A549 (cell line): ENCODE results near the gene PDSS2. TPM values are rescaled to one million over a fixed set of nuclear protein-coding genes. Genes with fewer than 3 reads are reported as not detected.

Experiments
- ATAC-seq, 2 experiments: fragments of 200-7000 bp in 1 of 2; fragments of >200 bp in 1 of 2; cut with Nextera tagmentation in 1 of 2; cut with Tn5 transposase in 1 of 2; 3 replicates each; pipeline versions ENCODE4 v1.8.0 to v1.9.1; 2018 to 2020; ENCODE audit warnings: mild to moderate bottlenecking in 1 of 2, moderate library complexity in 1 of 2
- CTCF ChIA-PET: fragments of 300-600 bp; sonication (Branson Sonifier 250); formaldehyde crosslinking; extraction: SDS; loops from one replicate; lab custom pipeline; 2021; ENCODE audit warnings: antibody characterized with exemption, inconsistent platforms; lab: Yijun Ruan, JAX
- POLR2A ChIA-PET: fragments of 350-600 bp; formaldehyde crosslinking; extraction: SDS; loops from one replicate; lab custom pipeline; 2021; ENCODE audit warnings: antibody characterized with exemption, inconsistent platforms; lab: Yijun Ruan, JAX
- DNase-seq, 2 experiments: peaks; one replicate each; pipeline versions ENCODE4 v3.0.0 to v3.0.0-alpha.2; 2011 to 2016; ENCODE audit warnings: low read depth in 1 of 2, low spot score in 1 of 2
- FAIRE-seq: peaks from 2 replicates; lab custom pipeline; 2011; peaks lifted over from hg19 to GRCh38; lab: Jason Lieb, UNC
- H3K27ac ChIP-seq, 2 experiments: fragments of >200 bp; sonication (Bioruptor Twin); formaldehyde crosslinking; 3 replicates each; pipeline ENCODE4 v1.5.1; 2016 to 2017
- H3K4me1 ChIP-seq: fragments of >200 bp; sonication (Bioruptor Twin); formaldehyde crosslinking; 3 replicates; pipeline ENCODE4 v1.6.1; 2016
- H3K4me2 ChIP-seq: fragments of >200 bp; sonication (Bioruptor Twin); formaldehyde crosslinking; 3 replicates; pipeline ENCODE4 v1.6.1; 2016
- H3K4me3 ChIP-seq: fragments of >200 bp; sonication (Bioruptor Twin); formaldehyde crosslinking; 3 replicates; pipeline ENCODE4 v1.5.1; 2016
- H3K9me3 ChIP-seq: fragments of >200 bp; sonication (Bioruptor Twin); formaldehyde crosslinking; 3 replicates; pipeline ENCODE4 v1.6.1; 2016
- BHLHE40 ChIP-seq: IDR thresholded peaks from 2 replicates; pipeline ENCODE4 v1.6.1; 2012; ENCODE audit warnings: low read depth, low read length, inconsistent platforms
- CBX2 ChIP-seq: fragments of 200-600 bp; sonication (generic); IDR thresholded peaks from 2 replicates; pipeline ENCODE4 v1.6.1; 2016; ENCODE audit warnings: low read depth, mild to moderate bottlenecking, borderline replicate concordance
- CEBPB ChIP-seq, 2 experiments: fragments of >200 bp in 1 of 2; sonication (Bioruptor Twin) in 1 of 2; formaldehyde crosslinking in 1 of 2; IDR thresholded peaks; 2 replicates each; pipeline ENCODE4 v1.6.1; 2012 to 2016
- CHD2 ChIP-seq: fragments of 150-350 bp; IDR thresholded peaks from 2 replicates; pipeline ENCODE4 v1.6.1; 2014; ENCODE audit warnings: low read length; ENCODE audit not compliant: partially characterized antibody
- CHD4 ChIP-seq: fragments of 200-600 bp; sonication (generic); IDR thresholded peaks from 2 replicates; pipeline ENCODE4 v1.6.1; 2016; ENCODE audit warnings: antibody characterized with exemption, mild to moderate bottlenecking, borderline replicate concordance
- EHF ChIP-seq: fragments of 250-450 bp; sonication (Bioruptor Pico); IDR thresholded peaks from 2 replicates; pipeline ENCODE4 v1.5.0; 2020; ENCODE audit warnings: mild to moderate bottlenecking
- EHMT2 ChIP-seq: fragments of 200-600 bp; sonication (generic); IDR thresholded peaks from 2 replicates; pipeline ENCODE4 v1.6.1; 2016; ENCODE audit warnings: antibody characterized with exemption, low read depth, mild to moderate bottlenecking, moderate library complexity
- EP300 ChIP-seq, 2 experiments: fragments of >200 bp; sonication (Bioruptor Twin); formaldehyde crosslinking; IDR thresholded peaks; 2 replicates in 1 of 2; 3 replicates in 1 of 2; pipeline ENCODE4 v1.6.1; 2016 to 2017
- FOXS1 ChIP-seq: fragments of 250-450 bp; sonication (Bioruptor Pico); IDR thresholded peaks from 2 replicates; pipeline ENCODE4 v1.5.0; 2020; ENCODE audit warnings: mild to moderate bottlenecking, moderate library complexity
- HDAC2 ChIP-seq: fragments of 200-600 bp; sonication (generic); IDR thresholded peaks from 2 replicates; pipeline ENCODE4 v1.6.1; 2016
- HMGXB4 ChIP-seq: fragments of 250-450 bp; sonication (Bioruptor Pico); IDR thresholded peaks from 2 replicates; pipeline ENCODE4 v1.5.0; 2021; ENCODE audit warnings: mild to moderate bottlenecking, moderate library complexity, borderline replicate concordance
- HOXA7 ChIP-seq: fragments of 250-450 bp; sonication (Bioruptor Pico); IDR thresholded peaks from 2 replicates; pipeline ENCODE4 v1.5.0; 2020; ENCODE audit warnings: mild to moderate bottlenecking, moderate library complexity
- HOXB5 ChIP-seq: fragments of 250-450 bp; sonication (Bioruptor Pico); IDR thresholded peaks from 2 replicates; pipeline ENCODE4 v1.5.0; 2020; ENCODE audit warnings: mild to moderate bottlenecking, moderate library complexity
- KDM5A ChIP-seq: fragments of 200-600 bp; sonication (generic); IDR thresholded peaks from 2 replicates; pipeline ENCODE4 v1.6.1; 2016; ENCODE audit warnings: antibody characterized with exemption, mild to moderate bottlenecking
- MAZ ChIP-seq: fragments of 150-350 bp; IDR thresholded peaks from 2 replicates; pipeline ENCODE4 v1.6.1; 2014; ENCODE audit warnings: antibody characterized with exemption, low read depth, low read length, borderline replicate concordance
- MYC ChIP-seq: IDR thresholded peaks from 2 replicates; pipeline ENCODE4 v1.6.1; 2012; ENCODE audit warnings: mild to moderate bottlenecking, inconsistent platforms, low read length, improper control_type of control experiment, borderline replicate concordance
- NPAS2 ChIP-seq: fragments of 250-450 bp; sonication (Bioruptor Pico); IDR thresholded peaks from 2 replicates; pipeline ENCODE4 v1.8.0; 2022; ENCODE audit warnings: mild to moderate bottlenecking, moderate library complexity, borderline replicate concordance
- POLR2A ChIP-seq: IDR thresholded peaks from 2 replicates; pipeline ENCODE4 v1.6.1; 2012; ENCODE audit warnings: mild to moderate bottlenecking, low read length
- REST ChIP-seq: fragments of 200-600 bp; sonication (generic); IDR thresholded peaks from 2 replicates; pipeline ENCODE4 v1.6.1; 2016; ENCODE audit warnings: antibody characterized with exemption, mild to moderate bottlenecking, moderate library complexity
- SMC3 ChIP-seq: fragments of >200 bp; sonication (Bioruptor Twin); formaldehyde crosslinking; IDR thresholded peaks from 3 replicates; pipeline ENCODE4 v1.6.1; 2018; ENCODE audit warnings: inconsistent platforms
- SREBF2 ChIP-seq: fragments of 450-650 bp; IDR thresholded peaks from 2 replicates; pipeline ENCODE4 v1.6.1; 2014; ENCODE audit warnings: mild to moderate bottlenecking, moderate library complexity
- ZC3H11A ChIP-seq: fragments of 450-650 bp; IDR thresholded peaks from 2 replicates; pipeline ENCODE4 v1.6.1; 2014; ENCODE audit warnings: antibody characterized with exemption, mild to moderate bottlenecking
- ZFP36 ChIP-seq: fragments of 450-650 bp; IDR thresholded peaks from 2 replicates; pipeline ENCODE4 v1.6.1; 2014; ENCODE audit warnings: borderline replicate concordance; ENCODE audit not compliant: partially characterized antibody
- WGBS: methylation state at CpG from one replicate; pipeline ENCODE4 v1.1.6; 2017; ENCODE audit errors: missing lambda C conversion rate; 5-methylcytosine and 5-hydroxymethylcytosine counted together
- polyA plus RNA-seq, 4 experiments: library from polyadenylated mRNA; depleted of rRNA in 3 of 4; stranded (reverse); fragments of >200 nt; fragmentation: RNase III in 1 of 4; extraction: RNeasy Plus Mini Kit Qiagen cat#74134 plus additional on column Dnase treatment in 1 of 4; gene quantifications; 2 replicates in 3 of 4; 3 replicates in 1 of 4; pipeline ENCODE4 v1.2.3, GENCODE V29; 2011 to 2017
- TF ChIP-seq, protein P1 (sequence below): fragments of 150-350 bp; IDR thresholded peaks from 2 replicates; pipeline ENCODE4 v1.6.1; 2014; ENCODE audit warnings: low read depth, mild to moderate bottlenecking, low read length
- TF ChIP-seq, protein P2 (sequence below): IDR thresholded peaks from 2 replicates; pipeline ENCODE4 v1.6.1; 2012

PDSS2 gene
- polyA plus RNA-seq, 2 of the 4 experiments (the other 2 are of a cell fraction) = 7.2 to 17.3 TPM

DNA sequence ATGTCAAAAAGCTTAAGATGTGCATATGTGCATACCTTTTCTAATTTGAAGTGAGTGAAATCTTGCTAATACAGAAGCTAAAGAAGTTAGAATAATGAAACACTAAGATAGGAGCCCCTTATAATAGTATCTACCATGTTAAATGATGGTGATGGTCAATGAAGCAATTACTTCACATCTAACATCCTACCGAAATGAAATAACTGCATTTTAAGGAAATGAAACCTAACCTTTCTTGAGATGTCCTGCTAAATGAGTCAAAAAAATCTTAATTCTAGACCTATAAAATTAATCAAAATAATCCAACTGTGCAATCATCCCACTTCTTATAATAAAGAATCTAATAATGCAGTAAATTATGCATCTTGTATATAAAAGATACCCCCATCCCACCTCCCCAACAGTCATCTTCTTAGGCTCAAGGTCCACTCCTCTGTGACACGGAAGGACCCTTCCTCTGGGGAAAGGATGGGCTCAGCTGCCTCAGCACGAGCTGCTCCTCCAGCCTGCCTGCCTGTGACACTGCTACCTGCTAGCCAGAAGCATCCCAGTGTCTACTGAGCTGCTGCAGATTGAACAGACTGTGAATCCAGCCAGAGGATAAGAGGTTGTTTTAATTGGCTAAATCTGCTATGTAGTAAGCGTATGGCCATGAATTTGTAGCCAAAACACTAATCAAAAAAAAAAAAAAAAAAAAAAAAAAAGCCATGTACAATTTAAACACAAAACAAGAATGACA, 214.5 kb downstream of the PDSS2 start:
- Histone ChIP-seq H3K4me3 (no peak overlapping the region), H3K27ac (no peak overlapping the region), H3K4me1 (no peaks in the 10 kb centered on the region; the same call in 2 of the 3 replicates), H3K4me2 (no peak overlapping the region), H3K9me3 (no peaks in the 10 kb centered on the region)
- TF ChIP-seq EP300 (IDR thresholded peaks at IDR 0.05) (no peak), KDM5A (no peak), POLR2A (no peak), MYC (no peak), EHF (CRISPR knock-in tag) (no peak), MAZ (no peak), REST (no peak), ZC3H11A (no peak), CBX2 (no peak), HDAC2 (no peak), CEBPB (IDR thresholded peaks at IDR 0.05) (no peak), CHD4 (no peak)
- WGBS = 81% methylated on average over 4 of the region's 4 CpGs
- POLR2A ChIA-PET = no interaction called here
- DNase-seq (no peak), ATAC-seq (no peak), FAIRE-seq (no peak)
- CTCF ChIA-PET = no interaction called here

GRCh38 chr6:107244082-107244741, 215.2 kb downstream of the PDSS2 start:
- Histone ChIP-seq H3K4me3 (no peak overlapping the region), H3K4me1 (no peaks in the 10 kb centered on the region; the same call in 2 of the 3 replicates), H3K4me2 (no peak overlapping the region), H3K9me3 (no peaks in the 10 kb centered on the region), H3K27ac (no peak overlapping the region)
- POLR2A ChIA-PET = no interaction called here
- WGBS = 70% methylated on average over 4 of the region's 4 CpGs
- CTCF ChIA-PET = no interaction called here
- no peak for TF ChIP-seq HOXA7
- TF ChIP-seq CBX2 = no peak
- no peak for TF ChIP-seq CHD2
- TF ChIP-seq HOXB5 = no peak
- TF ChIP-seq, protein P1, sequence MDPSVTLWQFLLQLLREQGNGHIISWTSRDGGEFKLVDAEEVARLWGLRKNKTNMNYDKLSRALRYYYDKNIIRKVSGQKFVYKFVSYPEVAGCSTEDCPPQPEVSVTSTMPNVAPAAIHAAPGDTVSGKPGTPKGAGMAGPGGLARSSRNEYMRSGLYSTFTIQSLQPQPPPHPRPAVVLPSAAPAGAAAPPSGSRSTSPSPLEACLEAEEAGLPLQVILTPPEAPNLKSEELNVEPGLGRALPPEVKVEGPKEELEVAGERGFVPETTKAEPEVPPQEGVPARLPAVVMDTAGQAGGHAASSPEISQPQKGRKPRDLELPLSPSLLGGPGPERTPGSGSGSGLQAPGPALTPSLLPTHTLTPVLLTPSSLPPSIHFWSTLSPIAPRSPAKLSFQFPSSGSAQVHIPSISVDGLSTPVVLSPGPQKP = no peak
- TF ChIP-seq FOXS1 (CRISPR knock-in tag) = no peak
- TF ChIP-seq EHMT2 = no peak
- TF ChIP-seq EP300 (IDR thresholded peaks at IDR 0.05) = no peak
- TF ChIP-seq SREBF2 = no peak
- no peak for FAIRE-seq
- ATAC-seq = no peak
- no peak for DNase-seq

GRCh38 chr6:107243471-107243870, 215.9 kb downstream of the PDSS2 start:
- CTCF ChIA-PET = no interaction called here
- no peak for FAIRE-seq

More at GRCh38 chr6:107243471-107243870, 215.9 kb downstream of the PDSS2 start:
- no peaks in the 10 kb centered on the region; the same call in 2 of the 3 replicates for H3K4me1 ChIP-seq
- POLR2A ChIA-PET = no interaction called here
- TF ChIP-seq POLR2A (no peak), NPAS2 (CRISPR knock-in tag) (no peak), HMGXB4 (CRISPR knock-in tag) (no peak), SMC3 (no peak), BHLHE40 (no peak), HOXB5 (no peak), ZFP36 (no peak), EP300 (IDR thresholded peaks at IDR 0.05) (no peak)
- TF ChIP-seq, protein P2, sequence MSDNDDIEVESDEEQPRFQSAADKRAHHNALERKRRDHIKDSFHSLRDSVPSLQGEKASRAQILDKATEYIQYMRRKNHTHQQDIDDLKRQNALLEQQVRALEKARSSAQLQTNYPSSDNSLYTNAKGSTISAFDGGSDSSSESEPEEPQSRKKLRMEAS = no peak
- H3K27ac ChIP-seq = no peak overlapping the region
- no peak overlapping the region for H3K4me3 ChIP-seq
- no peak overlapping the region for H3K4me2 ChIP-seq
- no peak for DNase-seq
- WGBS = 97% methylated on average over 2 of the region's 2 CpGs
- no peaks in the 10 kb centered on the region for H3K9me3 ChIP-seq
- ATAC-seq = no peak
